ENCODE measurements around the gene RALGDS. TPM values are rescaled to one million over a fixed set of nuclear protein-coding genes. Genes with fewer than 3 reads are reported as not detected.
"Not testable (repeated sequence)": the region's sequence is repeated elsewhere in the genome, so short reads cannot be mapped to it uniquely, and the experiment has no call there.

Gene RALGDS
- total RNA-seq, 4 donors from 2014 or later, result 21.1 to 47.0 (median 36.9) TPM

GRCh38 chr9:133064241-133065069 is 56.6 kb downstream of the RALGDS start:
- intact Hi-C loops (cut with DNase I; ENCODE audit: low total_unique reads), result no loop called here
- H3K27me3 ChIP-seq, result no peaks in the 10 kb centered on the region
- ATAC-seq, result no peak
- in situ Hi-C loops (cut with MboI; ENCODE audit: low sequenced_read_pairs in 4 of 4), result no loop called here
- H3K36me3 ChIP-seq, result peaks cover 0 to 4% of the 10 kb centered on the region in 2 donors
- DNase-seq, result no peak
- no peak for TF ChIP-seq POLR2A (IDR thresholded peaks at IDR 0.05)
- no peak for TF ChIP-seq CTCF (IDR thresholded peaks at IDR 0.05 in 4 of 5, conservative IDR thresholded peaks at IDR 0.05 in 1 of 5)
- H3K27ac ChIP-seq, result no peak overlapping the region
- no peaks in the 10 kb centered on the region for H3K4me1 ChIP-seq
- H3K9me3 ChIP-seq, result no peaks in the 10 kb centered on the region
- H3K4me3 ChIP-seq, result no peak overlapping the region

- Histone ChIP-seq H3K4me1 (no peaks in the 10 kb centered on the region), H3K27ac (no peak overlapping the region), H3K27me3 (no peaks in the 10 kb centered on the region), H3K4me3 (no peak overlapping the region), H3K36me3 (peaks cover 0 to 4% of the 10 kb centered on the region in 2 donors), H3K9me3 (no peaks in the 10 kb centered on the region)
- in situ Hi-C loops (cut with MboI; ENCODE audit: low sequenced_read_pairs in 4 of 4) (no loop called here), intact Hi-C loops (cut with DNase I; ENCODE audit: low total_unique reads) (no loop called here)
- DNase-seq, result no peak
- TF ChIP-seq POLR2A (IDR thresholded peaks at IDR 0.05) (no peak), CTCF (IDR thresholded peaks at IDR 0.05 in 4 of 5, conservative IDR thresholded peaks at IDR 0.05 in 1 of 5) (no peak)
- ATAC-seq, result no peak
These were observed 57.4 kb downstream of the RALGDS start for GRCh38 chr9:133063500-133064231.

GRCh38 chr9:133063159-133063499 is 57.9 kb downstream of the RALGDS start:
- TF ChIP-seq CTCF (IDR thresholded peaks at IDR 0.05 in 4 of 5, conservative IDR thresholded peaks at IDR 0.05 in 1 of 5), result no peak
- no peak for TF ChIP-seq POLR2A (IDR thresholded peaks at IDR 0.05)
- Histone ChIP-seq H3K4me1 (no peaks in the 10 kb centered on the region), H3K9me3 (no peaks in the 10 kb centered on the region), H3K4me3 (no peak overlapping the region), H3K36me3 (peaks cover 0 to 9% of the 10 kb centered on the region in 2 donors), H3K27ac (no peak overlapping the region), H3K27me3 (no peaks in the 10 kb centered on the region)
- DNase-seq (no peak), ATAC-seq (no peak)
- in situ Hi-C loops (cut with MboI; ENCODE audit: low sequenced_read_pairs in 4 of 4) (no loop called here), intact Hi-C loops (cut with DNase I; ENCODE audit: low total_unique reads) (no loop called here)

GRCh38 chr9:133062569-133062968 is 58.5 kb downstream of the RALGDS start:
- intact Hi-C loops (cut with DNase I; ENCODE audit: low total_unique reads); DNase-seq; H3K4me3 ChIP-seq; H3K27me3 ChIP-seq; ATAC-seq; H3K27ac ChIP-seq; H3K9me3 ChIP-seq; in situ Hi-C loops (cut with MboI; ENCODE audit: low sequenced_read_pairs in 4 of 4); H3K4me1 ChIP-seq: not testable (repeated sequence)
- H3K36me3 ChIP-seq, result peaks cover 0 to 15% of the 10 kb centered on the region in 2 donors

GRCh38 chr9:133061764-133062145 is 59.3 kb downstream of the RALGDS start, which contains the start of gene CEL:
TSS of gene CEL (plus strand) at chr9:133061981. CDS start at chr9:133062003, 22 bp downstream.
- H3K4me3 ChIP-seq; H3K4me1 ChIP-seq; in situ Hi-C loops (cut with MboI; ENCODE audit: low sequenced_read_pairs in 4 of 4); DNase-seq; intact Hi-C loops (cut with DNase I; ENCODE audit: low total_unique reads); H3K9me3 ChIP-seq; H3K27ac ChIP-seq; H3K27me3 ChIP-seq; ATAC-seq: not testable (repeated sequence)
- H3K36me3 ChIP-seq, result peaks cover 0 to 23% of the 10 kb centered on the region in 2 donors

- intact Hi-C loops (cut with DNase I; ENCODE audit: low total_unique reads); DNase-seq; H3K9me3 ChIP-seq; H3K27me3 ChIP-seq; H3K4me1 ChIP-seq; H3K27ac ChIP-seq; in situ Hi-C loops (cut with MboI; ENCODE audit: low sequenced_read_pairs in 4 of 4); H3K4me3 ChIP-seq; ATAC-seq: not testable (repeated sequence)
- peaks cover 0 to 29% of the 10 kb centered on the region in 2 donors for H3K36me3 ChIP-seq
These were observed 59.8 kb downstream of the RALGDS start for GRCh38 chr9:133061019-133061763.

Measured in gastrocnemius medialis (tissue), 4 donors.